Peyer's patch (tissue), 4 donors: Measurements from ENCODE around the gene MRPL42. TPM values are rescaled to one million over a fixed set of nuclear protein-coding genes. Genes with fewer than 3 reads are reported as not detected.

Source experiments
- DNase-seq, 3 donors: peaks; one replicate each; pipeline ENCODE4 v3.0.0-alpha.2; 2017 to 2019
- H3K27ac ChIP-seq, 4 donors: fragments of 200-600 bp; sonication (generic); one replicate each; pipeline ENCODE4 v1.5.1; 2016 to 2019
- H3K27me3 ChIP-seq, 2 donors: fragments of 200-600 bp; sonication (generic); one replicate each; pipeline ENCODE4 v1.5.1; 2019
- H3K36me3 ChIP-seq, 3 donors: fragments of 200-600 bp; sonication (generic); one replicate each; pipeline ENCODE4 v1.5.1; 2016 to 2019
- H3K4me1 ChIP-seq, 4 donors: fragments of 200-600 bp; sonication (generic); one replicate each; pipeline ENCODE4 v1.5.1; 2016 to 2019
- H3K4me3 ChIP-seq, 4 donors: fragments of 200-600 bp; sonication (generic); 1 replicate in 3 of 4; 2 replicates in 1 of 4; pipeline ENCODE4 v1.5.1; 2016 to 2019; ENCODE audit warnings: mild to moderate bottlenecking in 1 of 4
- H3K9me3 ChIP-seq, 4 donors: fragments of 200-600 bp; sonication (generic); one replicate each; pipeline ENCODE4 v1.5.1; 2016 to 2019; ENCODE audit warnings: mild to moderate bottlenecking in 1 of 4
- POLR2A ChIP-seq, 2 donors: fragments of 450-650 bp; IDR thresholded peaks; one replicate each; pipeline ENCODE4 v1.5.1; 2017; ENCODE audit warnings: antibody characterized with exemption in 2 of 2, mild to moderate bottlenecking in 2 of 2, moderate library complexity in 2 of 2
- total RNA-seq, 4 donors: library from RNA; depleted of rRNA; stranded (reverse); fragments of >200 nt; gene quantifications; one replicate each; pipeline ENCODE4 v1.1.0, GENCODE V29; 2016
- TF ChIP-seq, protein P1 (sequence below), 6 experiments: fragments of 450-650 bp in 4 of 6; fragments of 200-600 bp in 2 of 6; sonication (generic) in 1 of 6; IDR thresholded peaks; one replicate each; pipeline ENCODE4 v1.5.1; 2017 to 2019; ENCODE audit warnings: antibody characterized with exemption in 6 of 6, mild to moderate bottlenecking in 3 of 6, moderate library complexity in 1 of 6

The MRPL42 gene
- total RNA-seq, 4 donors from 2014 or later = 19.7 to 67.7 (median 37.5) TPM

DNA sequence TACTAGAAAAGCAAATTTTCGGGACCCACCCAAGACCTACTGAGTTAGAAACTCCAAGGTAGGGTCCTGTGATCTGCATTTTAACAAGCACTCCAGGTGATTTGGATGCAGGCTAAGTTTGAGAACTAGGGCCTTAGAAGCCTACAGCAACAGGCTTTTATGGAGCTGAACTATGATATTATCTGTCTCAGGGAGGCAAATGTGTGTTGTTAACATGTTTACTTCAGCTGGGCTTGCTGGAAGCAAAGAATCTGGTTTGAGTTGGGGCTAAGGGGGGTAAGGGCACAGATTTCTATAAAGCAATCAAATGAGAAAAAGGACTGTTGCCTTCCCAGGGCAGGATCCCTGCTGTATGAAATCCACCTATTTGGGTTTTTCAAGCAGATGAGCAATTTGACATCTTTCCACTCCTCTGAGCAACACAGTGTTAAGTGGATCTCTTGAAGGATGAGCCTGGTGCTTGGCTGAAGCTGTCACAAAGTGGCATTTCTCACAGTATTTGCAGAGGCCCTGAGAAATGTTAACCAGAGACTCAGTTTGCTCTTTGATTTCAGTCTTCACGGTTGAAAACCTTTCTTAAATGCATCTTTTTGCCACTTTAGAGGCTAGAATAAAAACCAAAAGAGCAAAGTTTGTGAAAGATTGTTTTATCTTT lies 68.9 kb downstream of the MRPL42 start:
- H3K4me3 ChIP-seq = no peak overlapping the region
- TF ChIP-seq POLR2A (IDR thresholded peaks at IDR 0.05) = no peak
- TF ChIP-seq, protein P1, sequence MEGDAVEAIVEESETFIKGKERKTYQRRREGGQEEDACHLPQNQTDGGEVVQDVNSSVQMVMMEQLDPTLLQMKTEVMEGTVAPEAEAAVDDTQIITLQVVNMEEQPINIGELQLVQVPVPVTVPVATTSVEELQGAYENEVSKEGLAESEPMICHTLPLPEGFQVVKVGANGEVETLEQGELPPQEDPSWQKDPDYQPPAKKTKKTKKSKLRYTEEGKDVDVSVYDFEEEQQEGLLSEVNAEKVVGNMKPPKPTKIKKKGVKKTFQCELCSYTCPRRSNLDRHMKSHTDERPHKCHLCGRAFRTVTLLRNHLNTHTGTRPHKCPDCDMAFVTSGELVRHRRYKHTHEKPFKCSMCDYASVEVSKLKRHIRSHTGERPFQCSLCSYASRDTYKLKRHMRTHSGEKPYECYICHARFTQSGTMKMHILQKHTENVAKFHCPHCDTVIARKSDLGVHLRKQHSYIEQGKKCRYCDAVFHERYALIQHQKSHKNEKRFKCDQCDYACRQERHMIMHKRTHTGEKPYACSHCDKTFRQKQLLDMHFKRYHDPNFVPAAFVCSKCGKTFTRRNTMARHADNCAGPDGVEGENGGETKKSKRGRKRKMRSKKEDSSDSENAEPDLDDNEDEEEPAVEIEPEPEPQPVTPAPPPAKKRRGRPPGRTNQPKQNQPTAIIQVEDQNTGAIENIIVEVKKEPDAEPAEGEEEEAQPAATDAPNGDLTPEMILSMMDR (IDR thresholded peaks at IDR 0.05) = no peak
- H3K36me3 ChIP-seq = no peaks in the 10 kb centered on the region
- H3K27me3 ChIP-seq = no peaks in the 10 kb centered on the region
- H3K27ac ChIP-seq = no peak overlapping the region
- H3K9me3 ChIP-seq = no peaks in the 10 kb centered on the region
- no peaks in the 10 kb centered on the region for H3K4me1 ChIP-seq
- DNase-seq = no peak

DNA sequence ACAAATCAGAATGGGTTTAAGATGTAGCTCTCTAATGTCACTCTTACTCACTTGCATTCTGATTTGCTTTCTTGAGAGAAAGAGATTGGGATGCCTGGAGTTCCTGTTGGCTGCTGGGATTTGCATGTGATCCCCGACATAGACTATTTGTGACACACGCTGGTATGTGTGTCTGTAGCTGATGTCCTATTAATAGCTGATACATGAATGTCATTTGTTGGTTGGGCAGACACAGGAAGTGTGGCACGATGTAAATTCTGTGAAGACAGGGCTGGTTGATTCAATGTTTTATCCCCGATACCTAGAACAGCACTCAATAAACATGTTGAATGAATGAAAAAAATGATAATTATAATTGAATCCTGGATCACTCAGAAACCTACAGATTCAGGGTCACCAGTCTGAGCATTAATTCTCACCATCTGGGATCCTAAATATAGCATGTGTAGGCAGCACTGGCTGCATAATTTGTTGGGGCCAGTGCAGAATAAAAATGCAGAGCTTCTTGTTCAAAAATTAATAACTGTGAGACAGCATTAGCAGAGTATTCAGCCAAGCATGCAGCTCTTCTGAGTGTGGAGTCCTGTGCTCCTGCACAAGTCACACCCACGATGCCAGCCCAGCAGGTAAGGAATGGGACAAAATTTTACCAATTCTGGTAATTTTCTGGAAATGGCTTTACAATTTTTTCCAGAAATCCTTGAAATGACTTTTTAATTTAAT lies 69.6 kb downstream of the MRPL42 start:
- no peaks in the 10 kb centered on the region for H3K27me3 ChIP-seq
- DNase-seq = peak in 1 of 3 donors; percentile 20
- H3K4me1 ChIP-seq = no peaks in the 10 kb centered on the region

DNA sequence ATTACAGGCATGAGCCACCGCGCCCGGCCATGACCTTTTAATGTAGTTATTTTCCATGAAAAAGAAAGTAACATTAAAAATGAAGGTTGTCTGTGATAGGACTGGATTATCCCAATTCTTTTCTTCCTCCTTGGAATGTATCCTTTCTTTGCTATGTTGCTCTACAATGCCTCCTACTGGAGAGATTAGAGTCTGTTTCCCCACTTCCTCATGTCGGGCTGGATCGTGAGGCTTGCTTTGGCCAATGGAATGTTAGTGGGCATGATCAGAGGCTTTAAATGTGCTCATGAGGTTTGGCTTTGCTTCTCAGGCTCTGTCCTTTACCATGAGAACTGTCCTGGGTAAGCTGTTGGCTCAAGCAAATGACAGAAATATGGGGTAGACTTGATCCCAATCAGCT lies 70.5 kb downstream of the MRPL42 start:
- Histone ChIP-seq H3K36me3 (no peaks in the 10 kb centered on the region), H3K27ac (no peak overlapping the region), H3K4me3 (no peak overlapping the region), H3K9me3 (no peaks in the 10 kb centered on the region), H3K27me3 (no peaks in the 10 kb centered on the region), H3K4me1 (no peaks in the 10 kb centered on the region)
- TF ChIP-seq, protein P1 (IDR thresholded peaks at IDR 0.05) = no peak
- no peak for TF ChIP-seq POLR2A (IDR thresholded peaks at IDR 0.05)
- no peak for DNase-seq

More for the DNA sequence above, 69.6 kb downstream of the MRPL42 start:
- no peak overlapping the region for H3K4me3 ChIP-seq
- TF ChIP-seq, protein P1 (IDR thresholded peaks at IDR 0.05) = no peak
- TF ChIP-seq POLR2A (IDR thresholded peaks at IDR 0.05) = no peak
- no peaks in the 10 kb centered on the region for H3K9me3 ChIP-seq
- H3K36me3 ChIP-seq = no peaks in the 10 kb centered on the region
- no peak overlapping the region for H3K27ac ChIP-seq

DNA sequence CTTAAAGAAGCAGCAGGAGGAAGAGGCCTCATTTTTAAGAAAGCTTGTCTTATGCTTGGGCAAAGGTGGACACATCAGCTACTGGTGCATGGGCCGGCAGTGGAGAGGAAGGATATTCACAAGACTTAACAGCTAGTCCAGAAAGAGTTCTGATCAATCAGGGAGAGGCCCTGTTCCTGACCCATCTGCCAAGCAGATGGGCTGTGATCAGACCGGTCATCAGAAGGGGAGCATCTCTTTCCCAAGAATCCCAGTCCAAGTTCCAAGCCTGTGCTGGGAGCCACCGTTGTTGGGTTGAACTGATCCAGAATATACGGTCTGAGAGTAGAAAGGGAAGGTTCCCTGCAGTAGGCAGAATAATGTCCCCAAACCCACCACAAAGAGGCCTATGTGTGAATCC lies 72.5 kb downstream of the MRPL42 start:
- TF ChIP-seq POLR2A (IDR thresholded peaks at IDR 0.05) = no peak
- TF ChIP-seq, protein P1 (IDR thresholded peaks at IDR 0.05) = no peak
- Histone ChIP-seq H3K4me3 (no peak overlapping the region), H3K27ac (no peak overlapping the region)

DNA sequence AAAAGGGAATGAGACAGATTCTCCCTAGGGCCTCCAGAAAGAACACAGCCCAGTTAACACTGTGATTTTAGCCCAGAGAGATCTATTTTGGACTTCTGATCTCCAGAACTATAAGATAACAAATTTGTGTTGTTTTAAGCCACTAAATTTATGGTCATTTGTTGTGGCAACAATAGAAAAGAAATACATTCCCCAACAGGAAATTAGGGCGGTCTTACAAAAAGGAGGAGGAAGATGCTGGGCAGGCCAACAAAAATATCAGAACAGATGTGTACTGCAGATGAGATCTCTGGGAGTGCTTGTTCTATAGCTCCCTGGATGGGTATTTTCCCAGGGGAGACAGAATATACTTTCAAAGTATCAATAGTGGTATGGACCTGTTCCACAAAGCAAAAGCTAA lies 73.2 kb downstream of the MRPL42 start:
- H3K36me3 ChIP-seq = no peaks in the 10 kb centered on the region
- H3K9me3 ChIP-seq = no peaks in the 10 kb centered on the region
- H3K4me1 ChIP-seq = no peaks in the 10 kb centered on the region
- no peak for DNase-seq
- no peak overlapping the region for H3K4me3 ChIP-seq
- H3K27ac ChIP-seq = no peak overlapping the region
- no peaks in the 10 kb centered on the region for H3K27me3 ChIP-seq
- TF ChIP-seq, protein P1 (IDR thresholded peaks at IDR 0.05) = no peak
- no peak for TF ChIP-seq POLR2A (IDR thresholded peaks at IDR 0.05)

More for the DNA sequence above, 72.5 kb downstream of the MRPL42 start:
- no peaks in the 10 kb centered on the region for H3K27me3 ChIP-seq
- H3K36me3 ChIP-seq = no peaks in the 10 kb centered on the region
- DNase-seq = no peak
- no peaks in the 10 kb centered on the region for H3K4me1 ChIP-seq
- no peaks in the 10 kb centered on the region for H3K9me3 ChIP-seq
